HCT116 (cell line): ENCODE results near the gene LEO1. TPM values are rescaled to one million over a fixed set of nuclear protein-coding genes. Genes with fewer than 3 reads are reported as not detected.

Source experiments
- ATAC-seq: fragments of 200-7000 bp; cut with Tn5 transposase; 2 replicates; pipeline ENCODE4 v1.9.1; 2020; ENCODE audit warnings: mild to moderate bottlenecking, moderate library complexity
- BruUV-seq: library from RNA; stranded (reverse); fragments of 400-500 nt; replicated peaks from 2 replicates; lab custom pipeline; 2021; lab: Mats Ljungman, UMichigan
- CTCF ChIA-PET: fragments of 300-600 bp; sonication (Branson Sonifier 250); formaldehyde crosslinking; loops from one replicate; lab custom pipeline; 2021; ENCODE audit warnings: antibody characterized with exemption; lab: Charles Lee
- POLR2A ChIA-PET: fragments of 300-600, 350-600 bp; sonication (Branson Sonifier 250); formaldehyde crosslinking; loops from one replicate; lab custom pipeline; 2021; ENCODE audit warnings: antibody characterized with exemption; lab: Charles Lee
- RAD21 ChIA-PET, 2 experiments: fragments of 300-600 bp; sonication (Branson Sonifier 250); formaldehyde crosslinking; loops; one replicate each; lab custom pipeline; 2023; ENCODE audit warnings: low total read pairs in 2 of 2; ENCODE audit not compliant: uncharacterized antibody in 2 of 2, unreplicated experiment in 2 of 2, low non-redundant PET in 1 of 2; lab: Charles Lee
- DNase-seq: peaks from one replicate; pipeline ENCODE4 v3.0.0-alpha.2; 2010; ENCODE audit warnings: low read depth, low spot score
- H2AFZ ChIP-seq: fragments of 200-600 bp; shearing (Covaris generic), sonication (generic); 2 replicates; pipeline ENCODE4 v1.6.1; 2017; ENCODE audit warnings: low read depth, mixed run types, mixed read lengths, antibody characterized with exemption, low read length; ENCODE audit not compliant: poor library complexity, severe bottlenecking
- H3K27ac ChIP-seq: 2 replicates; pipeline ENCODE4 v1.5.1; 2012; ENCODE audit warnings: low read depth, low read length
- H3K27me3 ChIP-seq: fragments of 200-600 bp; sonication (generic); 2 replicates; pipeline ENCODE4 v1.6.1; 2016; ENCODE audit warnings: mixed run types, low read length, mixed read lengths; ENCODE audit not compliant: insufficient read depth
- H3K36me3 ChIP-seq, 2 experiments: fragments of 200-500 bp in 1 of 2; fragments of 200-600 bp in 1 of 2; sonication (Bioruptor generic) in 1 of 2; sonication (generic) in 1 of 2; 2 replicates each; pipeline versions ENCODE4 v1.5.1 to v1.6.1; 2014 to 2016; ENCODE audit warnings: low read length in 2 of 2, inconsistent platforms in 1 of 2, mixed read lengths in 1 of 2, mixed run types in 1 of 2; ENCODE audit not compliant: insufficient read depth in 2 of 2, control insufficient read depth in 1 of 2
- H3K4me1 ChIP-seq, 2 experiments: fragments of 200-600 bp in 1 of 2; sonication (generic) in 1 of 2; 2 replicates each; pipeline versions ENCODE4 v1.5.1 to v1.6.1; 2012 to 2017; ENCODE audit warnings: low read length in 2 of 2, inconsistent platforms in 1 of 2, mild to moderate bottlenecking in 1 of 2, mixed read lengths in 1 of 2, mixed run types in 1 of 2, moderate library complexity in 1 of 2; ENCODE audit not compliant: insufficient read depth in 2 of 2, control insufficient read depth in 1 of 2
- H3K4me2 ChIP-seq: fragments of 200-600 bp; sonication (generic); 2 replicates; pipeline ENCODE4 v1.6.1; 2017; ENCODE audit warnings: mixed run types, low read length, mixed read lengths
- H3K4me3 ChIP-seq, 2 experiments: fragments of 200-600 bp in 1 of 2; sonication (generic) in 1 of 2; replicated peaks in 1 of 2; 2 replicates each; pipeline ENCODE4 v1.5.1; 2011 to 2016; ENCODE audit warnings: low read length in 2 of 2, control low read depth in 1 of 2, low read depth in 1 of 2, mild to moderate bottlenecking in 1 of 2, mixed read lengths in 1 of 2, mixed run types in 1 of 2
- H3K79me2 ChIP-seq: fragments of 200-600 bp; sonication (generic); 2 replicates; pipeline ENCODE4 v1.6.1; 2017; ENCODE audit warnings: mild to moderate bottlenecking, mixed run types, low read length, moderate library complexity, mixed read lengths; ENCODE audit not compliant: insufficient read depth
- H3K9ac ChIP-seq: fragments of 200-600 bp; sonication (generic); 2 replicates; pipeline ENCODE4 v1.6.1; 2016; ENCODE audit warnings: low read length, mixed read lengths
- H3K9me2 ChIP-seq: fragments of 200-600 bp; sonication (generic), shearing (Covaris generic); 2 replicates; pipeline ENCODE4 v1.6.1; 2017; ENCODE audit warnings: mixed run types, mild to moderate bottlenecking, moderate library complexity; ENCODE audit not compliant: insufficient read depth
- H3K9me3 ChIP-seq, 2 experiments: fragments of 200-500 bp in 1 of 2; fragments of 200-600 bp in 1 of 2; sonication (Bioruptor generic) in 1 of 2; sonication (generic) in 1 of 2; 2 replicates each; pipeline ENCODE4 v1.6.1; 2014 to 2017; ENCODE audit warnings: low read length in 2 of 2, mixed read lengths in 2 of 2, inconsistent platforms in 1 of 2, low read depth in 1 of 2, mild to moderate bottlenecking in 1 of 2, mixed run types in 1 of 2, moderate library complexity in 1 of 2; ENCODE audit not compliant: control insufficient read depth in 1 of 2, insufficient read depth in 1 of 2
- H4K20me1 ChIP-seq: fragments of 200-600 bp; sonication (generic), shearing (Covaris generic); 2 replicates; pipeline ENCODE4 v1.6.1; 2017; ENCODE audit warnings: mixed run types, mild to moderate bottlenecking, moderate library complexity; ENCODE audit not compliant: insufficient read depth
- CTCF ChIP-seq, 3 experiments: fragments of 200-600 bp in 1 of 3; sonication (generic) in 1 of 3; IDR thresholded peaks in 2 of 3; conservative IDR thresholded peaks in 1 of 3; 2 replicates each; pipeline ENCODE4 v1.5.1; 2012 to 2017; ENCODE audit warnings: low read depth in 2 of 3, low read length in 2 of 3, antibody characterized with exemption in 1 of 3, borderline replicate concordance in 1 of 3, control low read depth in 1 of 3, mild to moderate bottlenecking in 1 of 3, mixed read lengths in 1 of 3, mixed run types in 1 of 3, moderate library complexity in 1 of 3; ENCODE audit not compliant: insufficient read depth in 1 of 3
- EGR1 ChIP-seq: IDR thresholded peaks from 2 replicates; pipeline ENCODE4 v1.6.1; 2012; ENCODE audit warnings: low read depth
- ELF1 ChIP-seq: IDR thresholded peaks from 2 replicates; pipeline ENCODE4 v1.6.1; 2012; ENCODE audit warnings: low read depth, borderline replicate concordance
- EZH2 ChIP-seq: fragments of 200-600 bp; sonication (generic); IDR thresholded peaks from 2 replicates; pipeline ENCODE4 v1.6.1; 2017; ENCODE audit warnings: antibody characterized with exemption, mixed run types
- EZH2phosphoT487 ChIP-seq: fragments of 200-600 bp; IDR thresholded peaks from 2 replicates; pipeline ENCODE4 v1.6.1; 2018; ENCODE audit warnings: antibody characterized with exemption, borderline replicate concordance
- FOSL1 ChIP-seq: IDR thresholded peaks from 2 replicates; pipeline ENCODE4 v1.6.1; 2012; ENCODE audit warnings: low read depth
- POLR2AphosphoS5 ChIP-seq: IDR thresholded peaks from 2 replicates; pipeline ENCODE4 v1.6.1; 2011; ENCODE audit warnings: mild to moderate bottlenecking, low read depth, low read length, moderate library complexity
- YY1 ChIP-seq: IDR thresholded peaks from 2 replicates; pipeline ENCODE4 v1.6.1; 2011; ENCODE audit warnings: low read length, low read depth, moderate library complexity, mild to moderate bottlenecking; ENCODE audit not compliant: insufficient replicate concordance; ENCODE audit errors: extremely low read depth
- ZFX ChIP-seq: fragments of 450-650 bp; IDR thresholded peaks from 2 replicates; pipeline ENCODE4 v1.6.1; 2017
- intact Hi-C: fragments of 100-400 bp; cut with micrococcal nuclease; formaldehyde crosslinking; loops from 2 replicates; pipeline ENCODE4 v1.10.0; 2022
- total RNA-seq: library from RNA; stranded (reverse); gene quantifications from one replicate; pipeline ENCODE4 v1.2.1, GENCODE V29; 2021; ENCODE audit not compliant: unreplicated experiment
- TF ChIP-seq, protein P1 (sequence below): IDR thresholded peaks from 2 replicates; pipeline ENCODE4 v1.6.1; 2011; ENCODE audit warnings: mild to moderate bottlenecking, low read length, moderate library complexity; ENCODE audit not compliant: insufficient replicate concordance; ENCODE audit errors: extremely low read depth
- TF ChIP-seq, protein P2 (sequence below): IDR thresholded peaks from 2 replicates; pipeline ENCODE4 v1.6.1; 2012

The LEO1 gene
- total RNA-seq, 1 experiment from 2014 or later, result 27.8 TPM

GRCh38 chr15:51909584-51909983 lies 62.0 kb downstream of the LEO1 start:
- Histone ChIP-seq H3K27me3 (no peaks in the 10 kb centered on the region), H3K4me1 (peaks cover 30 to 31% of the 10 kb centered on the region in 2 experiments), H3K27ac (no peak overlapping the region), H3K79me2 (peaks cover 4% of the 10 kb centered on the region; the same call in 1 of the 2 replicates), H2AFZ (no peak overlapping the region), H3K9ac (no peak overlapping the region), H3K9me3 (no peaks in the 10 kb centered on the region), H3K4me2 (no peak overlapping the region), H3K4me3 (no peak overlapping the region), H3K9me2 (no peaks in the 10 kb centered on the region), H4K20me1 (peaks cover 7% of the 10 kb centered on the region), H3K36me3 (peaks cover 12 to 20% of the 10 kb centered on the region in 2 experiments; a peak in 3 of 4 replicates)
- RAD21 ChIA-PET, result no interaction called here
- BruUV-seq, result no TSS peak
- DNase-seq (no peak), ATAC-seq (no peak)
- CTCF ChIA-PET, result no interaction called here
- TF ChIP-seq EZH2phosphoT487, result no peak
- no peak for TF ChIP-seq EZH2
- TF ChIP-seq FOSL1, result no peak
- TF ChIP-seq, protein P1, sequence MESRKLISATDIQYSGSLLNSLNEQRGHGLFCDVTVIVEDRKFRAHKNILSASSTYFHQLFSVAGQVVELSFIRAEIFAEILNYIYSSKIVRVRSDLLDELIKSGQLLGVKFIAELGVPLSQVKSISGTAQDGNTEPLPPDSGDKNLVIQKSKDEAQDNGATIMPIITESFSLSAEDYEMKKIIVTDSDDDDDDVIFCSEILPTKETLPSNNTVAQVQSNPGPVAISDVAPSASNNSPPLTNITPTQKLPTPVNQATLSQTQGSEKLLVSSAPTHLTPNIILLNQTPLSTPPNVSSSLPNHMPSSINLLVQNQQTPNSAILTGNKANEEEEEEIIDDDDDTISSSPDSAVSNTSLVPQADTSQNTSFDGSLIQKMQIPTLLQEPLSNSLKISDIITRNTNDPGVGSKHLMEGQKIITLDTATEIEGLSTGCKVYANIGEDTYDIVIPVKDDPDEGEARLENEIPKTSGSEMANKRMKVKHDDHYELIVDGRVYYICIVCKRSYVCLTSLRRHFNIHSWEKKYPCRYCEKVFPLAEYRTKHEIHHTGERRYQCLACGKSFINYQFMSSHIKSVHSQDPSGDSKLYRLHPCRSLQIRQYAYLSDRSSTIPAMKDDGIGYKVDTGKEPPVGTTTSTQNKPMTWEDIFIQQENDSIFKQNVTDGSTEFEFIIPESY, result no peak
- no peak for TF ChIP-seq CTCF (IDR thresholded peaks at IDR 0.05 in 2 of 3, conservative IDR thresholded peaks at IDR 0.05 in 1 of 3; ENCODE audit: borderline replicate concordance in 1 of 3, insufficient read depth in 1 of 3, low read depth in 2 of 3, low read length in 2 of 3)
- TF ChIP-seq ELF1, result no peak
- TF ChIP-seq EGR1, result no peak
- TF ChIP-seq YY1, result no peak
- TF ChIP-seq, protein P2, sequence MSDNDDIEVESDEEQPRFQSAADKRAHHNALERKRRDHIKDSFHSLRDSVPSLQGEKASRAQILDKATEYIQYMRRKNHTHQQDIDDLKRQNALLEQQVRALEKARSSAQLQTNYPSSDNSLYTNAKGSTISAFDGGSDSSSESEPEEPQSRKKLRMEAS, result no peak
- no peak for TF ChIP-seq POLR2AphosphoS5
- TF ChIP-seq ZFX, result no peak
- intact Hi-C loops, result loop anchor here (5.0 kb wide), 2 partner anchors 107 to 257 kb away; no protein-coding TSS in a partner anchor
- POLR2A ChIA-PET, result no interaction called here
